Femur (tissue), 1 donor: ENCODE data around the gene SMARCAD1.
"Not testable (repeated sequence)": the region's sequence is repeated elsewhere in the genome, so short reads cannot be mapped to it uniquely, and the experiment has no call there.

Experiments used
- DNase-seq: peaks from one replicate; pipeline ENCODE4 v3.0.0-alpha.2; 2017

Gene SMARCAD1

GRCh38 chr4:94228493-94229216, 21.0 kb downstream of the SMARCAD1 start:
- no peak for DNase-seq

GRCh38 chr4:94232519-94232918, 24.9 kb downstream of the SMARCAD1 start:
- DNase-seq, result no peak

- DNase-seq, result no peak
These were observed 28.2 kb downstream of the SMARCAD1 start for GRCh38 chr4:94235825-94236224.

- DNase-seq, result no peak
These were observed 29.6 kb downstream of the SMARCAD1 start for GRCh38 chr4:94237271-94237670.

- no peak for DNase-seq
These were observed 30.5 kb downstream of the SMARCAD1 start for GRCh38 chr4:94238160-94238559.

GRCh38 chr4:94240384-94240783, 32.7 kb downstream of the SMARCAD1 start:
- DNase-seq, result no peak

GRCh38 chr4:94244087-94244828, 36.6 kb downstream of the SMARCAD1 start:
- no peak for DNase-seq

GRCh38 chr4:94244829-94245185, 37.1 kb downstream of the SMARCAD1 start:
- no peak for DNase-seq

GRCh38 chr4:94251094-94251493, 43.4 kb downstream of the SMARCAD1 start:
- no peak for DNase-seq

GRCh38 chr4:94253036-94253435, 45.4 kb downstream of the SMARCAD1 start:
- no peak for DNase-seq

- DNase-seq, result no peak
These were observed 48.6 kb downstream of the SMARCAD1 start for GRCh38 chr4:94256144-94256783.

GRCh38 chr4:94256828-94257227, 49.2 kb downstream of the SMARCAD1 start:
- no peak for DNase-seq

GRCh38 chr4:94262163-94263016, 54.7 kb downstream of the SMARCAD1 start:
- DNase-seq, result no peak

GRCh38 chr4:94267037-94267436, 59.4 kb downstream of the SMARCAD1 start:
- no peak for DNase-seq

- no peak for DNase-seq
These were observed 63.6 kb downstream of the SMARCAD1 start for GRCh38 chr4:94271248-94271647.

- DNase-seq, result no peak
These were observed 67.2 kb downstream of the SMARCAD1 start for GRCh38 chr4:94274912-94275311.

GRCh38 chr4:94276204-94276603, 68.5 kb downstream of the SMARCAD1 start:
- no peak for DNase-seq

- no peak for DNase-seq
These were observed 69.9 kb downstream of the SMARCAD1 start for GRCh38 chr4:94277534-94277933.

- DNase-seq, result no peak
These were observed 71.1 kb downstream of the SMARCAD1 start for GRCh38 chr4:94278781-94279180.

GRCh38 chr4:94284889-94285288, 77.2 kb downstream of the SMARCAD1 start:
- no peak for DNase-seq

GRCh38 chr4:94285666-94286065, 78.0 kb downstream of the SMARCAD1 start:
- DNase-seq, result no peak

- no peak for DNase-seq
These were observed 82.6 kb downstream of the SMARCAD1 start for GRCh38 chr4:94290245-94290644.

GRCh38 chr4:94293981-94294380, 86.3 kb downstream of the SMARCAD1 start:
- DNase-seq, result not testable (repeated sequence)
